GM19328 (cell line): Measurements from ENCODE around the gene RAB34.
"Not testable (repeated sequence)": the region's sequence is repeated elsewhere in the genome, so short reads cannot be mapped to it uniquely, and the experiment has no call there.

Experiments
- ATAC-seq: cut with Tn5 transposase; IDR thresholded peaks from one replicate; pipeline ENCODE4 v1.9.1; 2021; ENCODE audit warnings: mild to moderate bottlenecking, moderate library complexity; ENCODE audit not compliant: unreplicated experiment

Gene RAB34

DNA sequence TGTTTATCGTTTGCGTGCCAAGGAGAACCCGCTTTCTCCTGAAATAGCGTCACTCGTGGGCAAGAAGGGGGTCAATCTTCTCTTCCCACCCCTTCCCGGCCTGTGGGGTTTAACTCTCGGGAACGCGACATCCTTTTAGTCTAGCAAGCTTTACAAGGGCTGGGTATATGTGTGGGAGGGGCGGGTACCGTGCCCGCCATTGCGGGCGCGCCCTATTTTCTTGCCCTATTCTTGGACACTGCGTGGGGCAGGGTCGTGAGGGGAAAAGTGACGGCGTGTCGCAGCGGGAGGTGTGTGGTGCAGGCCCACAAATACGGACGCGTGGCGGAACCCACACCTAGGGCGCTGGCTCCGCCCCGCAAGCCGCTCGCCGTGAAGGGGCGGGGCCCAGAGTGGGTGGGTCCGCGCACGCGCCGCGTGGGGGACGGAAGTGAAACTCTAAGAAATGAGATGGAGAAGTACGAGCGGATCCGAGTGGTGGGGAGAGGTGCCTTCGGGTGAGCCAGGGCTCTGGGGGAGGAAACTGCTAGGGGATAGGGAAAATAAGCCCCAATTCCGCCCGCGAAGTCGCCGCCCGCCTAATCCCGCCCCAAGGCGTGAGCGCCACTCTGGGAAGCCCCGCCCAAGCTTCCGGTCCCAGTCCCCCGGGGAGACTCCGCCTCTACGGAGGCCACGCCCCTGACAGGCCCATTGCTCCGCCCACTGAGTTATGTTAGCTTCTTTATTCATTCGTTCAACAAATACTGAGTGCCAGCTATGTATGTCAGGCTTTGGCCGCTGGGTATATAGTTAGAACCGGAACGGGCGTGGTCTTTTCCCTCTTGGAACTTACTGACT, 10.9 kb upstream of the RAB34 start, which contains the start of gene NEK8:
Gene NEK8 (plus strand): TSS at position 425 of the 837 bp plus-strand sequence. CDS start 26 bp downstream, at position 451.
- ATAC-seq, result peak; percentile 34

DNA sequence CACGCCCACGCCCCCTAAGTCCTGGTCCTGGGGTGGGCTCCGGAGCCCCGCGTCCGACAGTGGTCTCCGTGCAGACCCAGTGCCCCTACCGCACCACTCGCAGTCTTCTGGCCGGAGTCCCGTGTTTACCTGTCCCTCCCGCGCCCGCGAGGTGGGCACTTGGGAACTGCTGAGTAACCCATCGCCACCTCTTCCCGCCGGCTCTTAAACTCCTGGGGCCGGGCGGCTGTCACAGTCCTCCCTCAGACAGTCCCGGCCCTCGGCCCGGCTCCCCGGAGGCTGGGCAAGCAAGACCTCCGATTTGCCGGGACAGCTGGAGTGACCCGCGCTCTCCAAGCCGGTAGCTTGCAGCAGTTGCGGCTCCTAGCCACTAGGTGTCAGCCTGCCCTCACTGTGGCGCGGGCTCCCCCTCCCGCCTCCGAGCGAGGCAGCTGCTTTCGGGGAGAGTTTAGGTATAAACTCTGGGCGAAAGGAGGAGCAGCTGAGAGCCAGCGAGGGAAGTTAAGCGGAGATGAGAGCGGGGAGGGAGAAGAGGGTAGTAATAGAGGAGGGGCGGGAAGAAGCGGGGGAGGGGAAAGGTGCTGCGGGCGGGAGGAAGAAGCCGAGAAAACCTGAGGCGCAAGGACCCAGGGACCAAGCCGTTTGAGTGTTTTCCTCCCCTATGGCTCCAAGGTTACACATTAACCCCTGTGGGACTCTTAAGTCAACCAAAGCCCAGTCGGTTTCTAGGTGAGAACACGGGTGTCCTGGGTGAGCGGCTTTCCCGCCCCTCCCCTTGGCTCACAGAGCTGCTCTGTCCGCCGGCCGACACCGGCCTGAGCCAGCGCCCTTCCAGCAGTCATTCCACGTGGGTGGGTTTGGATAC, 9.2 kb upstream of the RAB34 start:
- no peak for ATAC-seq

DNA sequence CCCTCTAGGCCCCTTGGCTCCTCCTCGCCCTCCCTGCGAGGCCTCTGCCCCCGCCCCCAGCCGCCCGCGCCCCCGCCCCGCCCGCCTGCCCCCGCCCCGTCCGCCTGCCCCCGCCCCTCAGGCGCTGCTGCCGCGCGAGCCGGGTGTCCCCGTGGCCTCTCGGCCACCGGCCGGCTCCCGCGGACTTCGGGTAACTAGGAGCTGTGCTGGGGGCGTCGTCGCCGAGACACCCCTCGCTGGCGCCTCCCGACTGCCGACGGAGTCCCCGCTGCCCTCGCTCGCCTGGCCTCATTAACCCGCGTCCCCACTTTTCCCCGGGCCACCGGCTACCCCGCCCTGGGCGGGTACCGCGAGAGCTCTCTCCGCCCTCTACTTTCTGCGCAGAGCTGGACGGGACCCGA, 8.6 kb upstream of the RAB34 start, which contains the start of gene TLCD1:
Gene TLCD1 (minus strand): TSS at position 8 of the 401 bp plus-strand sequence. CDS start 136 bp downstream, outside the sequence.
- no peak for ATAC-seq

DNA sequence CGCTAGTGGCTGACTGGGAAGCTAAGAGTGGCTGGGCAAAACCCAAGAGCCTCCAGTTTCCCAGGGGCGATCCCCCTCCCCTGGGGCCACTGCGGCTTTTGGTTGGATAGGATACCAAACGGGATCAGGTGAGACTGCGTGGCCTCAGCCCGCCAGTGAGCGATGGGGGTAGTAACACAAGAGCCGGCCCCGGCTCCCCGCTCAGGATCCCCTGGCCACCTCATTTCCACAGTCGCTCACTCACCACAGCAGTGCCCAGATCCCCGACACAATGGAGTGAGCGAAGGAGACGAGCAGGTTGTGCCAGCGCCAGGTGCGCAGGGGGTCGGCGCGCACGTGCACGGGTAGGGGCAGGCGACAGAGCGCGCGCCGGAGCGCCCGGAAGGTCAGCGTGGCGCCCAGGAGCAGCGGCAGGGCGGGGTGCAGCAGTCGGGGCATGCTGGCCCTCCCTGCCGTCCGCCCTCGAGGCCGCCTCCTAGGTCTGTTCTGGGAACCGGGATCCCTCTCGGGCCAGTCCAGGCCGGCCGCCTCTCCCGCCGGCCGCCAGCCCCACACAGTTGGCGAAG, 8.1 kb upstream of the RAB34 start:
- no peak for ATAC-seq

DNA sequence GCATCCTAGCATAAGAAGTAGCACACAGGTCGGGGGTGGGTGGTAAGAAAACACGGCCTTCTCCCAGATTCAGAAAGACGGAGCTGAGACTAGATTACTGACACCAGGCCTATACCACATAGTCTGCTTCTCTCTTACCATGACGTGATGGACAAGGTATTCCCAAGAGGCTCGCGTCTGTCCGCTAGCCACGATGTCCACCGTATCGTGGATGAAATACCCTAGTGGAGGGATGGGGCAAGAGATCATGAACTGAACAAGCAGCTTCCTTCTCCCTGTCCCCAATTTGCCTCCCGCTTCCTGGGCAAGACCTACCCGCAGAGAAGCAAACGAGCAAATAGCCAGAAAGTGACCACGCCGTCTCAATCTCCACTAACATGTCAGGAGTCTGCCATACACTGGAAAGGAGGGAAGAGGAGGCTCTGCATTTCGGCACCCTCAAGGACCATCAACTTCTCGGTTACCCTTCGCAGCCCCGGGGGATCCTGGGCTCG, 7.5 kb upstream of the RAB34 start:
- no peak for ATAC-seq

DNA sequence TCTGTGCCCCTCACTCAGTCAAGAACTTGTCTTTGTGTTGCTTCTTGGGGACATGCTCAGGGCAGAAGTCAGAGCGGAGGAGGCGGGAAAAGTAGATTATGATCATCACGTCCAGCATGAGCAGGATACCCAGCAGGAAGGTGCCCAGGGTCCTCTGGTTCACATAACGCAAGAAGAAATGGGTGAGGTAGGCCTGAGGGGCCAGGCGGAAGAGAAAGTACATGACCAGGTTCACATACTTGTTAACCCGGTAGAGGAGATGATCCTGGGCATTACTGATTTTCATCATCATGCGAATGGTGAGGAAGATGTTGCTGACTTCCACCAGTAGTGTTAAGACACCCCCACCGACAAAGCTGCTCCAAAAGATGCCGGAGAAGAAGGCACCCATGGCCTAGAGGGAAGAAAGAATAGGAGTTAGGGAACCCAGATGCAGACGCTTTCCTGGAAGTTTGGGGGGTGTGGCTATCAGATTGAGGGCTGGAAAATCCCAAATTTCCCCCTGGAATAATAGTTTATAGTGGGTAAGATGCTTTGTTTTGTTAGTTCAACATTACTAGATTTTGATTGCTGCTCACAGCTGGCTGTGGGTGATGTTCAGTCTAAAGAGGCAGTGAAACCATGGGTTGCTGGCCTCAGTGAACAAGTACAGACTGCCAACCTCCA, 7.0 kb upstream of the RAB34 start:
- no peak for ATAC-seq

DNA sequence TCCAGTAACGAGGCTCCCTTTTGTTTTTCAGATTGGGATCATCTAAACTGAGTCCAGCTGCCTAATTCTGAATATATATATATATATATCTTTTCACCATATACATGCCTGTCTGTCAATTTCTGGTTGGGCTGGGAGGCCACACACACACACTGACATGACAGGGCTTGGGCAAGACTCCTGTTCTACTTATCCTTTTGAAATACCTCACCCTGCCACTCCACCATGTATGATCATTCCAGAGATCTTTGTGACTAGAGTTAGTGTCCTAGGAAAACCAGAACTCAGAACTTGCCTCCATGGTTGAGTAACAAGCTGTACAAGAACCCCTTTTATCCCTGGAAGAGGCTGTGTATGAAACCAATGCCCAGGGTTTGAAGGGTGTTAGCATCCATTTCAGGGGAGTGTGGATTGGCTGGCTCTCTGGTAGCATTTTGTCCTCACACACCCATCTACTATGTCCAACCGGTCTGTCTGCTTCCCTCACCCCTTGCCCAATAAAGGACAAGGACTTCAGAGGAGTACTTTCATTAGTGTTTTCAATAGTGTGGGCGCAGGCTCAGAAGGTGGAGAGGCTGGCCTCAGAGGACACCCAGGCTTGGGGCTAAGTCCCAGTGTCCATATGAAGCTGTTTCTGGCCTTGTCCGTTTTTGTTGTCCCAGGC, 6.3 kb upstream of the RAB34 start:
- ATAC-seq, result not testable (repeated sequence)

DNA sequence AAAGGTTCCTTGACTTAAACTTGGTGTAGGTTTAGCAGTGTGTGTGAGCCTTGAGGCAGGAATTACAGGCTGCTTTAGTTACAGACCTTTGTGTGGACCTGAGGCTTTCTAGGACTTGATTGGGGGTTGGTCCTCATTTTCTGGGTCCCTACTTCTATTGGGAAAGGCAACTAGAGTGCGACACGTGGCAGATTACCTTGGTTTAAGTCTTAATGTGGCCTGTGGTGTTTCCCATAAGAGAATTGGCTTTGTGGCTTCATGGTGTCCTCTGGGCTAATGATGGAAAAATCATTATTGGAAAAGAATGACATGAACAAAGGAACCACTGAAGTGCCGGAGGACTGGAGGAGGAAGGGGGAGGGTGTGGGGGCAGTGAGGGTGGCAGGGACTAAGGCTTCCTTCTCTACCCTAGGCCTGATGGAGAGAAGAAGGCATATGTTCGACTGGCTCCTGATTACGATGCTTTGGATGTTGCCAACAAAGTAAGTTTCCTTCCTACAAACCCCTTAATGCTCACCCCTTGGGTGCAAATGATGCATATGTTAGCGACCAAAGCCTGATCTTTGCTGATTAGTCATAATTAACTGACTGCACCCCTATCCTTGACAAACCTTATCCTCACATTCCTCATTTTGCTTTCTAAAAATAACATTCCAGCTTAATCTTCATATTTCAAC, 5.6 kb upstream of the RAB34 start:
- ATAC-seq, result no peak

DNA sequence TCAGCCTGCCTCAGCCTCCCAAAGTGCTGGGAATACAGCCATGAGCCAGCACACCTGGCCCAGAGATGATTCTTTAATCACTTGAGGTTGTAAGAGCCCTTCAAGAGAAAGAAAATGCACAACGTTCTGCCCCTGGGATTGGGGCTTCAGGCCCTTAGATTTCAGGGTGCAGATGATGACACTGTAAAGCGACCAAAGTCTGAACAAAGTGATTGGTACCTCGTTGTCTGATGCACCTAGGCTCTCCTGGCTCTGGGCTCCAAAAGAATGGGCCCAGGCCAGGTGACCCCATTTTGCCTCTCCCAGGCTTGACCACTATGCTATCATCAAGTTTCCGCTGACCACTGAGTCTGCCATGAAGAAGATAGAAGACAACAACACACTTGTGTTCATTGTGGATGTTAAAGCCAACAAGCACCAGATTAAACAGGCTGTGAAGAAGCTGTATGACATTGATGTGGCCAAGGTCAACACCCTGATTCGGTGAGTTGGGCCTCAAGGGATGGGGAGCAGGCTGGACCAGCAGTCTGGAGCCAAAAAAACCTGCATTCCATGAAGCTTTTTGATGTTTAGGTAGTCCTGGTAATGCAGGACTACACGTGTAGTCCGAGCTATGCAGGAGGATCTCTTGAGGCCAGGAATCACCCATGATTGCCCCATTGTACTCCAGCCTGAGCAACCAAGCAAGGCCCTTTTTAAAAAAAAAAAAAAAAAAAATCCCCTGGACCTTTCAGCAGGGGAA, 4.9 kb upstream of the RAB34 start:
- no peak for ATAC-seq

DNA sequence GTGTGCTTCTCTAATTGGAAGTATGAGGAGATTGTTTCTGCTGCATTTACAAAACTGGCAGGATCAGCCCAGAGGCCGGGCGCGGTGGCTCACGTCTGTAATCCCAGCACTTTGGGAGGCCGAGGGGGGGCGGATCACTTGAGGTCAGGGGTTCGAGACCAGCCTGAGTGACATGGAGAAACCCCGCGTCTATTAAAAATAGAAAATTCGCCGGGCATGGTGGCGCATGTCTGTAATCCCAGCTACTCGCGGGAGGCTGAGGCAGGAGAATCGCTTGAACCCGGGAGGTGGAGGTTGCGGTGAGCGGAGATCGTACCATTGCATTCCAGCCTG, 3.3 kb upstream of the RAB34 start:
- ATAC-seq, result not testable (repeated sequence)

DNA sequence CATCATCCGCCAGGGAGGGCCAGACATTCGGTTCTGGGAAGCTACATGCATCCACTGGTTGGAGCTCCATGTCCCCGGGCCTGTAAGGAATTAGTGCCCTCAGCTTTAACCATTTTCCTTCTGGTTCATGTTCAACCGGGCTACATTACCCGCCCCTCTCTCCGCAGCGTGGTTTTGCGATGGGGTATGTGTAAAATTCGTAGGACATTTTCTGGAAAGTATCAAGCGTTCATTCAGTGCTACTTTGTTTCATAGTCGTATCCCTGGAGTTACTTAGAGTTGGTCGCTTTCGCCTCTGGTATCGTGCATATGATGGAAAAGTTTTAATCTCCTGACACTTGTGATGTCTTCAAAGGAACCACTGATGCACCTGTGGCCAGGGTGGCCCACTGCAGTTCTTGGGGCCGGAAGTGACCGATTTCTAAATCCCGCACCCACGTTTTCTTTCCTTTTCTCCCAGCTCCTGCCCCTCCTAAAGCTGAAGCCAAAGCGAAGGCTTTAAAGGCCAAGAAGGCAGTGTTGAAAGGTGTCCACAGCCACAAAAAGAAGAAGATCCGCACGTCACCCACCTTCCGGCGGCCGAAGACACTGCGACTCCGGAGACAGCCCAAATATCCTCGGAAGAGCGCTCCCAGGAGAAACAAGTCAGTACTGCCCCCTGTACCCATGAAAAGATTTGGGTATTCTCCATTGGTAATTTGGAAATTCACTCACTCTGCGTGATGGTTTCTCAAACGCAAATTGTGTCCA, 2.8 kb upstream of the RAB34 start:
- no peak for ATAC-seq

DNA sequence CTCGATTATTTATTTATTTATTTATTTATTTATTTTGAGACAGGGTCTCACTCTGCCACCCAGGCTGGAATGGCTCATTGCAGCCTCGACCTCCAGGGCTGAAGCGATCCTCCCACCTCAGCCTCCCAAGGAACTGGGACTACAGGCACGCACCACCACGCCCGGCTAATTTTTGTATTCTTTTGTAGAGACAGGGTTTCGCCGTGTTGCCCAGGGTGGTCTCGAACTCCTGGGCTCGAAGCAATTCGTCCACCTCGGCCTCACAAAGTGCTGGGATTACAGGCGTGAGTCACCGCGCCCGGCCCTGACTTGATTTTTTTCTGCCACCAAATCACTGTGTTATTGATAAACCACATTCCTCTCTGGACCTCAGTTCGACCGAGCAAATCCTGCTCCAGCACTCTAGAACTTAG, 1.4 kb upstream of the RAB34 start:
- no peak for ATAC-seq

DNA sequence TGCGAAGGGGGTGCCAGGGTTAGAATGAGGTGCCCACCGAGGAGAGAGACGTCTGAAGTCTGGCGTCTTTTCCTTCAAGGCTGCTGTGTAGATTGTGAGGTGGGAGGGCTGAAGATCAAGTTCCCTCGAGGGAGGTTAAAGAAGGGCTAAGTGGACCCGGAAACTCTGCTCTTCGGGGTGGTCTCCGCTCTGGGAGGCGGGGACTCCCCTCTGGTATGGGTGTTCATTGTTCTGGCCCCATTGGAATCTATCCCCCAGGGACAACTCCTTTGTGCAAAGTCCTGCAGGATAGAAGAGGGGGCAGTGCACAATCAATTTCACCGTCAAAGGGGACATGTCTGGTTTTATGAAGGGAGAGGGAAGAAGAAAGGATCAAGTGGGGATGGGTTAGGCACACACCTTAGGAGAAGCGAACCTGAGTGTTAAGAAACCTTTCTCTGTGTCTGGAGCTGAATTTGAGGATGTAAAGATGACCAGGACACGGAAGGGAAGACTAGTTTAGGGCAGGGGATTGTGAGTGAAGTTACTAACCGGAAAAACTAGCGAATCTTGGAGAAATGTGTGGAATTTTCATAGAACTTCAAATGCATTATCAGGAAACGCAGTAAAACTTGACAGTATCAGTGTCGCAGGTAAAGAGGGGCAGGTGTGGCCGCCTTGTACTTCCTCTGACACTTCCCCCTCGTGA, 809 bp upstream of the RAB34 start:
- ATAC-seq, result no peak

DNA sequence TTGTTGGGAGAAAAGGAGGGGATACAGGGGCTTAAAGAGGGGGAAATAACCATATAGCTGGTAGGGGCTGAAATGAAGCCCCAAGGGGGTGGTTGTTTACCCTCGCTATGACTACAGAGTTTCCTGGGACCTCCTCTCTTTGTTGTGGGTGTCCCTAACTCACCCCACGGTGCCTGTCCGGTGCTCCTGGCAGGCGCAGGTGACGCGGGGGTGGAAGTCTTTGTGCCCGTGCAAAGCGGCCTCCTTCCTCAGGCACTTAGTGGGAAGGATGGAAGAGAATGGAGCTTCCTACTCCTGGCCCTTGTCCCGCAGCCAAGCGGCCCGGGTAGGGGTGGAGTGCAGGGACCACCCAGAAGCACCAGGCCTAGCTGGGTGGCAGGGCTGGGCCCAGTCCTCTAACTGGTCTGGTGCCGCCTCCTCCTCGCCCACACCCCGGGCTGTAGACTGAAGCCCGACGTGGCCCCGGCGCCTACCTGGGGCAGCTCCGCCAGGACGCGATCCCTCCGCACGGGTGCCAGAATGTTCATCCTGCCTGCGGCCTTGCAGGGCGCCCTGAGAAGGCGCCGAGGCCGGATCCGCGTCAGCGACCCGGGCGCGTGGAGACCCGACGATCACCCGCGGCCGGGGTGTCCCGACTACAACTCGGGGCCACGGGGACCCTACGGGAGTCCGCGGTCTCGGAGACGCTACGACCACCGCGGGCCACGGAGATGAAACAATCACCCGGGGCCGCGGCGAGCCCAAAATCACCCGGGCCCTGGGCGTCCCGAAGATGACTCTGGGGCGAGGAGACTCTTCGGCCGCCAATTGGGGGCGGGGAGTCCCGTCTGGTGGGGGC, 709 bp downstream of the RAB34 start:
- no peak for ATAC-seq

DNA sequence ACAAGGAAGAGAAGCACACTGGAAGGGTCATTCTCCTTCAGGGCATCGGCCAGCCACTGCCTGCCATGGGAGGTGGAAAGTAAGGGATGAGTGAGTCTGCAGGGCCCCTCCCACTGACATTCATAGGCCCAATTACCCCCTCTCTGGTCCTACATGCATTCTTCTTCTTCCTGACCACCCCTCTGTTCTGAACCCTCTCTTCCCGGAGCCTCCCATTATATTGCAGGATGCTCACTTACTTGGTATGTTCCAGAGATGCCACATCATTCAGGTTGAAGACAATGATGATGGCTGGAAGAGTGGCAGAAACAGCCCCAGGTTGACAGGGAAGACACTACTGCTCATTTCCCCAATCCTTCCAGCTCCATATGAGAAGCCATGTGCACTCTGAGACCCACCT, 2.5 kb downstream of the RAB34 start:
- ATAC-seq, result no peak

DNA sequence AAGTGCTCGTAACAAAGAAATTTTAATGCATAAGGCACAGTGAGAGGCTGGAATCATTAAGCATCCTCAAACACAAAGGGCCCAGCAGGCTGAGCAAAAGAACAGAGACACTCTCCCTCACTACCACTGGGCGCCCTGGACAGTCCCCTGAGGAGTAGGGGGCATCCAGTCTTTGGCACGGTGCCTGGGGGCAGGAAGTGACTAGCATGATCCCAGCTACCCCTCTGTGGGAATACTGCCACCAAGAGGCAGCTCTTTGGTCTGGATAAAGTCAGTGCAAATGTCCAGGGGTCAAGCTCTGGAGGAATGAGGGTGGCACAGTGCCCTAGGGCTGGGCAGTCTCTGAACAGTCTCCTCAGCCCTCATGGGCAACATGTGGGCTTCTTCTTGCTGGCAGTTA, 3.4 kb downstream of the RAB34 start:
- ATAC-seq, result no peak
